ENCODE data around the gene SSR3.
A peak's percentile ranks its signal among the peaks of the same experiment; 100 is the strongest.

SSR3 gene

GRCh38 chr3:156532730-156533129 is 22.2 kb downstream of the SSR3 start:
- H3K27ac Mint-ChIP-seq, result no peak overlapping the region

GRCh38 chr3:156530980-156531379 is 23.9 kb downstream of the SSR3 start:
- no peak overlapping the region for H3K4me3 Mint-ChIP-seq
- no peaks in the 10 kb centered on the region for H3K9me3 Mint-ChIP-seq
- no peak for DNase-seq
- H3K27me3 Mint-ChIP-seq, result no peaks in the 10 kb centered on the region
- no peak overlapping the region for H3K27ac Mint-ChIP-seq
- no peak for ATAC-seq
- peaks cover 9% of the 10 kb centered on the region for H3K4me1 Mint-ChIP-seq

More at GRCh38 chr3:156532730-156533129, 22.2 kb downstream of the SSR3 start:
- ATAC-seq (no peak), DNase-seq (no peak)
- Mint-ChIP-seq H3K9me3 (no peaks in the 10 kb centered on the region), H3K4me1 (peaks cover 10% of the 10 kb centered on the region), H3K27me3 (no peaks in the 10 kb centered on the region), H3K4me3 (no peak overlapping the region)

- Mint-ChIP-seq H3K27me3 (peaks cover 11% of the 10 kb centered on the region), H3K9me3 (no peaks in the 10 kb centered on the region), H3K4me1 (peaks cover 15% of the 10 kb centered on the region), H3K27ac (no peak overlapping the region), H3K4me3 (no peak overlapping the region)
- ATAC-seq (no peak), DNase-seq (no peak)
Measured at GRCh38 chr3:156527060-156527459, 27.9 kb downstream of the SSR3 start.

- no peak for ATAC-seq
Measured at GRCh38 chr3:156525808-156526207, 29.1 kb downstream of the SSR3 start.

GRCh38 chr3:156522673-156523072 is 32.2 kb downstream of the SSR3 start:
- Mint-ChIP-seq H3K4me3 (no peak overlapping the region), H3K27ac (peak overlapping the region in 1 of 2 donors; percentile 35), H3K27me3 (peaks cover 36% of the 10 kb centered on the region), H3K9me3 (no peaks in the 10 kb centered on the region), H3K4me1 (peaks cover 15% of the 10 kb centered on the region)
- ATAC-seq (no peak), DNase-seq (no peak)

More at GRCh38 chr3:156525808-156526207, 29.1 kb downstream of the SSR3 start:
- Mint-ChIP-seq H3K4me1 (peaks cover 15% of the 10 kb centered on the region), H3K9me3 (no peaks in the 10 kb centered on the region), H3K4me3 (no peak overlapping the region), H3K27ac (no peak overlapping the region), H3K27me3 (peaks cover 20% of the 10 kb centered on the region)
- no peak for DNase-seq

- ATAC-seq (peak; percentile 78), DNase-seq (peak in 1 of 2 donors; percentile 15)
- no peaks in the 10 kb centered on the region for H3K9me3 Mint-ChIP-seq
- no peak overlapping the region for H3K4me3 Mint-ChIP-seq
- H3K27me3 Mint-ChIP-seq, result peaks cover 36% of the 10 kb centered on the region
- no peak overlapping the region for H3K27ac Mint-ChIP-seq
- peaks cover 15% of the 10 kb centered on the region for H3K4me1 Mint-ChIP-seq
Measured at GRCh38 chr3:156519758-156520162, 35.2 kb downstream of the SSR3 start.

- Mint-ChIP-seq H3K27ac (no peak overlapping the region), H3K9me3 (no peaks in the 10 kb centered on the region), H3K4me3 (no peak overlapping the region), H3K4me1 (peaks cover 5% of the 10 kb centered on the region), H3K27me3 (peaks cover 35% of the 10 kb centered on the region)
- DNase-seq, result no peak
- ATAC-seq, result no peak
Measured at GRCh38 chr3:156518726-156519125, 36.2 kb downstream of the SSR3 start.

- Mint-ChIP-seq H3K4me3 (no peak overlapping the region), H3K27me3 (peaks cover 25% of the 10 kb centered on the region), H3K4me1 (peaks cover 4% of the 10 kb centered on the region), H3K27ac (no peak overlapping the region), H3K9me3 (no peaks in the 10 kb centered on the region)
- ATAC-seq, result no peak
- no peak for DNase-seq
Measured at GRCh38 chr3:156516961-156517360, 38.0 kb downstream of the SSR3 start.

GRCh38 chr3:156516284-156516683 is 38.6 kb downstream of the SSR3 start:
- H3K27me3 Mint-ChIP-seq, result peaks cover 21% of the 10 kb centered on the region
- H3K4me1 Mint-ChIP-seq, result peaks cover 6% of the 10 kb centered on the region
- H3K27ac Mint-ChIP-seq, result no peak overlapping the region
- no peaks in the 10 kb centered on the region for H3K9me3 Mint-ChIP-seq
- DNase-seq, result no peak
- H3K4me3 Mint-ChIP-seq, result no peak overlapping the region
- ATAC-seq, result no peak

GRCh38 chr3:156513619-156514018 is 41.3 kb downstream of the SSR3 start:
- no peak overlapping the region for H3K4me3 Mint-ChIP-seq
- no peak for DNase-seq
- H3K27me3 Mint-ChIP-seq, result peaks cover 10% of the 10 kb centered on the region
- H3K9me3 Mint-ChIP-seq, result no peaks in the 10 kb centered on the region
- H3K27ac Mint-ChIP-seq, result no peak overlapping the region
- H3K4me1 Mint-ChIP-seq, result peaks cover 6% of the 10 kb centered on the region
- ATAC-seq, result no peak

GRCh38 chr3:156511987-156512677 is 42.8 kb downstream of the SSR3 start:
- H3K9me3 Mint-ChIP-seq, result no peaks in the 10 kb centered on the region
- no peak for DNase-seq
- no peak overlapping the region for H3K4me3 Mint-ChIP-seq
- peaks cover 6% of the 10 kb centered on the region for H3K4me1 Mint-ChIP-seq
- H3K27ac Mint-ChIP-seq, result peak overlapping the region in 1 of 2 donors; percentile 52
- ATAC-seq, result no peak
- peaks cover 8% of the 10 kb centered on the region for H3K27me3 Mint-ChIP-seq

- peak; percentile 72 for ATAC-seq
Measured at GRCh38 chr3:156509189-156510174, 45.4 kb downstream of the SSR3 start.

GRCh38 chr3:156507285-156507684 is 47.6 kb downstream of the SSR3 start:
- H3K27me3 Mint-ChIP-seq, result peaks cover 24% of the 10 kb centered on the region

More at GRCh38 chr3:156509189-156510174, 45.4 kb downstream of the SSR3 start:
- Mint-ChIP-seq H3K27ac (peak overlapping the region in 1 of 2 donors; percentile 22), H3K9me3 (no peaks in the 10 kb centered on the region), H3K4me1 (peaks cover 6% of the 10 kb centered on the region), H3K4me3 (no peak overlapping the region), H3K27me3 (peaks cover 23% of the 10 kb centered on the region)
- peak in 1 of 2 donors; percentile 22 for DNase-seq

GRCh38 chr3:156498307-156498706 is 56.6 kb downstream of the SSR3 start:
- Mint-ChIP-seq H3K4me3 (no peak overlapping the region), H3K27ac (no peak overlapping the region), H3K4me1 (no peaks in the 10 kb centered on the region), H3K9me3 (peaks cover 10 to 18% of the 10 kb centered on the region in 2 donors), H3K27me3 (no peaks in the 10 kb centered on the region)
- DNase-seq (no peak), ATAC-seq (no peak)

More at GRCh38 chr3:156507285-156507684, 47.6 kb downstream of the SSR3 start:
- no peak overlapping the region for H3K27ac Mint-ChIP-seq
- no peaks in the 10 kb centered on the region for H3K9me3 Mint-ChIP-seq
- H3K4me3 Mint-ChIP-seq, result no peak overlapping the region
- ATAC-seq (peak; percentile 63), DNase-seq (no peak)
- H3K4me1 Mint-ChIP-seq, result peaks cover 5% of the 10 kb centered on the region

- Mint-ChIP-seq H3K27me3 (no peaks in the 10 kb centered on the region), H3K4me1 (no peaks in the 10 kb centered on the region), H3K27ac (no peak overlapping the region), H3K9me3 (peaks cover 10 to 18% of the 10 kb centered on the region in 2 donors), H3K4me3 (no peak overlapping the region)
- ATAC-seq (no peak), DNase-seq (no peak)
Measured at GRCh38 chr3:156497326-156497725, 57.6 kb downstream of the SSR3 start.

- no peak for ATAC-seq
- Mint-ChIP-seq H3K4me1 (no peaks in the 10 kb centered on the region), H3K9me3 (peaks cover 10 to 18% of the 10 kb centered on the region in 2 donors), H3K27ac (no peak overlapping the region), H3K4me3 (no peak overlapping the region), H3K27me3 (no peaks in the 10 kb centered on the region)
- DNase-seq, result no peak
Measured at GRCh38 chr3:156495816-156496215, 59.1 kb downstream of the SSR3 start.

Measured in stimulated activated naive CD8-positive, alpha-beta T cell treated with anti-CD3 and anti-CD28 coated beads, Interleukin-15, amount 100 ng/mL, for 72 hours (primary cell).